ENCODE data around the gene WARS2. TPM values are rescaled to one million over a fixed set of nuclear protein-coding genes. Genes with fewer than 3 reads are reported as not detected.
A peak's percentile ranks its signal among the peaks of the same experiment; 100 is the strongest.

Gene WARS2
- total RNA-seq, 1 experiment from 2014 or later = 18.2 TPM

GRCh38 chr1:119010201-119010600 is 130.3 kb downstream of the WARS2 start:
- in situ Hi-C loops (cut with HindIII; ENCODE audit: low pct_unique_long_range_greater_than_20kb, low sequenced_read_pairs) = no loop called here
- DNase-seq (ENCODE audit: low read depth, low spot score) = no peak

DNA sequence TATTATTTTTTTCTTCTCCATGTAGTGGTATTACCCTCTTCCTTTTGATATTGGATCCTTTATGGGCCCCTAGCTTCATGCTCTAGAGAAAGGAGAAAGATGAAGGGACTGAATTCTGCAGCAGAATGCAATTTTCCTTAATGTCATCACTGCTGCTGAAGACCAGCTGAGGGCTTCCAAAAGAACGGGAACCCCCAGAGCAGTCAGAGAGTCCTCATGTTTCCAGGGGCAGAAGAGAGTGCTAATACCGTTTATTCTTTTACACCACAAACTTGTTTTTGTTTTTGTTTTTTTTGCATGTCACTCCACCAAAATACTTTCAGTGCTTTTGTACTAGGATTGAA is 131.2 kb downstream of the WARS2 start:
- in situ Hi-C loops (cut with HindIII; ENCODE audit: low pct_unique_long_range_greater_than_20kb, low sequenced_read_pairs) = no loop called here
- DNase-seq (ENCODE audit: low read depth, low spot score) = no peak

GRCh38 chr1:119008483-119009311 is 131.8 kb downstream of the WARS2 start:
- in situ Hi-C loops (cut with HindIII; ENCODE audit: low pct_unique_long_range_greater_than_20kb, low sequenced_read_pairs) = no loop called here
- DNase-seq (ENCODE audit: low read depth, low spot score) = peak; percentile 50

DNA sequence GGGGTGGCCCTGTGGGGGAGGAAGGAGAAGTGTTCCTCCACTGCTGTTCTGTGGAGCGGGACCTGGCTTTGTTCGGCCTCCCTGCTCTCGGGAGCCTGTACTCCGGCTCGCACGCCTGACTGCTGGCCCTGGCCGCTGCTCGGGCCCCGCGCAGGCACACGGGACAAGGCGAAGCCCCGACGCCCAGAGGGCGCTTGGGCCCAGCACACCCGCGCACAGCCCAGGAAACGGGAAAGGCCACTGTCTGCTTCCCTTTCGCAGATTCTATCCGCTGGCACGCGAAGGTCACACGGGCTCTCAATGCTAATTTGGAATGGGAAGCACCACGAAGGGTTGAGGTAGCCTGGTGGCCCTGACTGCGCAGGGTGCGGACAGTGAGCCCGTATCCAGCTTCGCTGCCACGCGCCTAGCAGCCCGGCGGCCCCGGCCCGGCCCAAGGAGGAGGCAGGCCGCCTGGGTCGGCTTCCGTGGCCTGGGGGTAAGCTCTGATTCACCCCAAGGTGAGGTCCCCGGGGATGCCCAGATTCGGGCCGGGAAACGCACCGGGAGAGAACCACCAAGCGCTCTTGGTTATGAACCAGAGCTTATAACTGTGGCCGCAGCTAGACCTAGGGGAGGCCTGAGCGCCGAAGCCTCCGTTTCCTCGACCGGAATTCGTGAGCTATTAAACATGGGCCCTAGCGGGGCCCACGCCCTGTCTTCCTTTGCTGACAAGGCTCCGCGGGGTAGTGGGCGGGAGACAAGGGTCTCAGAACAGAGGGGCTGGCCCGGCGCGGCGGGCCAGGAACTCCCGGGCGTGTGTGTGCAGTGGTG is 132.6 kb downstream of the WARS2 start:
- in situ Hi-C loops (cut with HindIII; ENCODE audit: low pct_unique_long_range_greater_than_20kb, low sequenced_read_pairs) = no loop called here

GRCh38 chr1:119007339-119007669 is 133.1 kb downstream of the WARS2 start:
- no peak for DNase-seq (ENCODE audit: low read depth, low spot score)
- in situ Hi-C loops (cut with HindIII; ENCODE audit: low pct_unique_long_range_greater_than_20kb, low sequenced_read_pairs) = no loop called here

More for the DNA sequence above, 132.6 kb downstream of the WARS2 start:
- no peak for DNase-seq (ENCODE audit: low read depth, low spot score)

- in situ Hi-C loops (cut with HindIII; ENCODE audit: low pct_unique_long_range_greater_than_20kb, low sequenced_read_pairs) = no loop called here
- DNase-seq (ENCODE audit: low read depth, low spot score) = no peak
These were observed 133.8 kb downstream of the WARS2 start for GRCh38 chr1:119006406-119007279.

DNA sequence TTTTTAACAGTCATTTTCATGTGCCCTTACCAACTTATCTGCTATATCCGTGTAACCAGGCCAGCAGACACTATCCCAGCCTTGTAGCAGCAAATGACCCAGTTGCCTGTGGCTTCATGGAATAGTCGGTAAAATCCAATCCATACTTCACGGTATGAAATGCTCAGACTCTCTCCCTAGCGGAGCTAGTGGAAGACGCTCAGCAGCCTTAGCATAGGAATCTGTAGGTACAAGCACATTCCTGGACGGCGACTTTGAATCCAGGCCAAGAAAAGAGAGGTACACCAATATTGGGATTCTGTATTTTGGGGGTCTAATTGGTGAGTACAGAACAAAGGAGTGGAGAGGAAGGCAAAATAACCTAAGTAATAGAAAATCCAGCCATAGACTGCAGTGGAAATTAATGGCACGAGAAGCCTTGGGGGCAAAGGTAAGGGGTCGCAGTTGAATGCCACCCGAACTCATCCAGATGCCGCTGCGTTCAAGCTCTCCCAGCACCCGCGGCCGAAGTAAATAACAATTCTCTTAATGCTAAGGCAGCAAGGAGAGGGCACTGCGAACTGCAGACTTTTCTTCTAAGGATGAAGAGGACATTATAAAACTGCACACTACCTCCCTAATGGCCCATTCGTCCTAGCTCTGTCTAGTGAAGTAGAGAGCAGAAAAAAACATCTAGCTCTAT is 134.6 kb downstream of the WARS2 start:
- in situ Hi-C loops (cut with HindIII; ENCODE audit: low pct_unique_long_range_greater_than_20kb, low sequenced_read_pairs) = no loop called here
- DNase-seq (ENCODE audit: low read depth, low spot score) = no peak

DNA sequence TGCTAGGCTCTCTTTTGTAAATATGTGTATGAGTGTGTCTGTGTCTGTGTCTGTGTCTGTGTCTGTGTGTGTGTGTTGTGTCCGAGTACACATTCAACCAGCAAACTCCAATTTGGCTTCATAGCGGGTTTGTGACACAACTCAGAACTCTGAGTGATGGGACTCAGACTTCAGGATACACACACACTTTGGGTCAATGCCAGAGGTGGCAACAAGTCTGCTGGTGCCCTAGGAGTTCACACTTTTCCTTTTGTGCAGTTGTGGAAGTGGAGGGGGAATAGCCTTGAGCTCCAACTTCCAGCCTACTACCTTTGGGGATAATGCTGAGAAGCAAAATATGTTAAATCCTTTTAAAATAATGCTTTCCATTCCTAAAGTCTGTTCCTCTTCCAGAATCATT is 135.7 kb downstream of the WARS2 start:
- in situ Hi-C loops (cut with HindIII; ENCODE audit: low pct_unique_long_range_greater_than_20kb, low sequenced_read_pairs) = no loop called here
- no peak for DNase-seq (ENCODE audit: low read depth, low spot score)

DNA sequence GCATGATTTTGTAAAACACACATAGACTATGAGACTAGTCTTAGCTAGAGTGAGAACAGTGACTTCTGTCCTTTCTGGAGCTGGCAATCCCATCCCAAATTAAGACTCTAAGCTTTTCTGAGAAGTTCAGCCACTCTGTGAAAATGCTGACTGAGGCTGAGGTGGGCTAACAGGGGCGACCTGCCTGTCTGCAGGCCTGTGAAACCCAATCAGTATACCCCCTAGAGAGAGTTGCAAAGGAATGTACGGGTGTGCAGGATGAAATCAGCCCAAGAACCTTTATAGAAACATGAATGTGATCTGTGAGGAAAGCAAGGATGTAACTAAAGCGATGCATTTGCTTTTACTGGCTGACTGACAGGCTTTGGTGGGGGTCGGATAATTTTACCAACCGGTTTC is 136.3 kb downstream of the WARS2 start:
- DNase-seq (ENCODE audit: low read depth, low spot score) = no peak
- in situ Hi-C loops (cut with HindIII; ENCODE audit: low pct_unique_long_range_greater_than_20kb, low sequenced_read_pairs) = no loop called here

DNA sequence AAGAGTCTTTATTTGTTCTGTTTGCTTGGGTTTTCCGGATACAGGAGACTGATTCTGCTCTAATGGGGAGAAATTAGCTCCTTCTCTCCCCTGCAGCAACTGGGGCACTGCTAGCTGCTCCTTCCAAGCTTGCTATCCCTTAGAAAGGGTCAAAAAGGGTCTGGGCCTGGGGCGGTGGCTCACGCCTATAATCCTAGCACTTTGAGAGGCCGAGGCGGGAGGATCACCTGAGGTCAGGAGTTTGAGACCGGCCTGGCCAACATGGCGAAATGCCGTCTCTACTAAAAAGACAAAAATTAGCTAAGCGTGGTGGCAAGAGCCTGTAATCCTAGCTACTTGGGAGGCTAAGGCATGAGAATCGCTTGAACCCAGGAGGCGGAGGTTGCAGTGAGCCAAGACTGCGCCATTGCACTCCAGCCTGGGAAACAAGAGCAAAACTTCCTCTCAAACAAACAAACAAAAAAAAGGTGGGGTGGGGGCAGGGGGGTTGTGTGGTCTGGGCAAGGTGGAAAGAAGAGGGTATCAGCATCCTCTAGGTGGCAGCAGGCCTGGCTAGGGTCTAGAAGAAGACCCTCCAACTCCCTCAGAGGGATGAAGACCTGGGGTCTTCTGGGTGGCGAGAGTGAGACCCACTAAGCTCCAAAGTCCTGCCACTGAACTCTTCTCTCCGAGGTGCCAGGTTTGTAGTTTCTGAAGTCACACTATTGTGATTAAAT is 136.9 kb downstream of the WARS2 start:
- in situ Hi-C loops (cut with HindIII; ENCODE audit: low pct_unique_long_range_greater_than_20kb, low sequenced_read_pairs) = no loop called here
- no peak for DNase-seq (ENCODE audit: low read depth, low spot score)

DNA sequence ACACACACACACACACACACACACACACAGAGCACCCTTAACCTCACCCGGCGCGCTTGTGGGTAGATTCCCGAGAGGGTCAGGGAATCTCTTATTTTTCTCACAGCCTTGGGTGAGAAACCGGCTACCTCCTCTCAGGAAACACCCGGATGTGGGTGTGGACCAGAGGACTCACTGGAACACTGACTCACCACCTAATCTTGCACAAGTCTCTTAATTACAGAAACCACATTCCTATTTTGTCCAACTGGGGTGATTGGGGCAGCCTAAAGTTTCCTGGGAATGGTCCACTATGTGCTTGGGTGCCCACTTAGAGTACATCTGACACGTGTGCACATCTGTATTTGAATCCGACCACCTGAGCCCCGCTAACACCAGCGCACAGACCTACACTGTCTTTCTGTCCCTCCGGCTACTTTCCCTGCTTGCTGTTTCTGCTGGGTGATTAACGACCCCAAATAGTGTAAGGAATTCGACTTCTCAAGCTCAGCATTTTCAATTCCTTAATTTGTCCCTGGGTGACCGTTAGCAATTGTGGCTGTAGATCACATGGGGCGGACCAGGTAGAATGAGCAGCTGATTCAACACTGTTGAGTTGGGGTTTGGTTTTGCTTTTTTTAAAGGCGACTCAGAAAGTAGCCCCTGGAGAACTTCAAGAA is 138.3 kb downstream of the WARS2 start:
- no peak for DNase-seq (ENCODE audit: low read depth, low spot score)
- in situ Hi-C loops (cut with HindIII; ENCODE audit: low pct_unique_long_range_greater_than_20kb, low sequenced_read_pairs) = no loop called here

DNA sequence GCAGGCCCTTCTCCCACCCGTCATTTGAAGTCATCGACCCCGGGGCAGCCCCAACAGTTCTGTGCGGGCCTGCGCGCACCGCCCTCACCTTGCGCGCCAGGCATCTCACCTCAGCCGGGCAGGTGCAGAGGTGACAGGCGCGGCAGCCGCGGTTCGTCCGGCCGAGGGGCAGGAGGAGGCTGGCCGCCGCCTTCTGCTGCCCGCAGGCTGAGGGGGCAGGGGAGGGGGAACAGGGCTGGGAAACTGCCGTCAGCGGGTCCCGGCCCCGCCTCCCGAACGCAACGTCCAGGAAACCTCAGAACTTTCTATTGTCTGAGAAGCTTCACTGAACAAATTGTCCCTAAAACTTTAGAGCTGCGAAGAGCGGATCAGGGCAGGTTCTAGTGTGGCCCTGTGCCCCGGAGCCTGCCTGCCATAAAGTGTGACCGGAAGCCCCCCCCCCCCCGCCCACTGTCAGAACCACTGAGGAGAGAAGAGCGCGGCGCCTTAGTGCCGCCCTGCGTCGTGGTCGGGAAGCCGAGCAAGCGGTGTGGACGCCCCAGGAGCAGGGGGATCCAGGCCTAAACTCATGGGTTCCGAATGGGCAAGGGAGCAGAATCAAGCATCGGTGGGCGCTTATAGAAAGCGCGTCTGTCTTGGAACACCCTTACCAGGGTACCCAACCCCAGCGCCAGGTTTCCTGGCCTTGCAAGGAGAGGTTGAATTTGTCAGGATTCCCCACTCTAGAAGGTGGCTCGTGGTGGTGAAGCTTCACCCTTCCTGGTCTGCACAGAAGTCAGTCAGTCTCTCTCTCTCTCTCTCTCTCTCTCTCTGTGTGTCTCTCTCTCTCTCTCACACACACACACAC is 139.0 kb downstream of the WARS2 start:
- in situ Hi-C loops (cut with HindIII; ENCODE audit: low pct_unique_long_range_greater_than_20kb, low sequenced_read_pairs) = no loop called here
- no peak for DNase-seq (ENCODE audit: low read depth, low spot score)

- DNase-seq (ENCODE audit: low read depth, low spot score) = no peak
- in situ Hi-C loops (cut with HindIII; ENCODE audit: low pct_unique_long_range_greater_than_20kb, low sequenced_read_pairs) = no loop called here
These were observed 139.9 kb downstream of the WARS2 start for GRCh38 chr1:119000371-119001180.

GRCh38 chr1:118999348-119000071 is 140.9 kb downstream of the WARS2 start:
- in situ Hi-C loops (cut with HindIII; ENCODE audit: low pct_unique_long_range_greater_than_20kb, low sequenced_read_pairs) = no loop called here
- no peak for DNase-seq (ENCODE audit: low read depth, low spot score)

- in situ Hi-C loops (cut with HindIII; ENCODE audit: low pct_unique_long_range_greater_than_20kb, low sequenced_read_pairs) = no loop called here
- DNase-seq (ENCODE audit: low read depth, low spot score) = no peak
These were observed 142.3 kb downstream of the WARS2 start for GRCh38 chr1:118998171-118998570.
